ENCODE measurements around the gene PLA2G4E. TPM values are rescaled to one million over a fixed set of nuclear protein-coding genes. Genes with fewer than 3 reads are reported as not detected.

The PLA2G4E gene
- total RNA-seq, 8 experiments from 2014 or later: 0.08 to 0.52 (median 0.28) TPM; not detected in 4

GRCh38 chr15:41946970-41947369, 73.9 kb downstream of the PLA2G4E start:
- no peak overlapping the region for H3K4me3 ChIP-seq
- no peak overlapping the region for H3K27ac ChIP-seq
- in situ Hi-C loops (cut with MboI; ENCODE audit: low pct_unique_long_range_greater_than_20kb in 2 of 9, low sequenced_read_pairs in 9 of 9, unreplicated experiment in 9 of 9): no loop called here
- peak in 1 of 8 experiments; percentile 36 for ATAC-seq (replicated peaks in 6 of 8)
- no peaks in the 10 kb centered on the region for H3K4me1 ChIP-seq (replicated peaks in 1 of 2)
- WGBS, 10 experiments: 60 to 100% (median 83%) methylated on average over 1 of the region's 2 CpGs; no CpG with 5 or more reads in 6 of the 10 experiments

GRCh38 chr15:41945731-41946130, 75.1 kb downstream of the PLA2G4E start:
- Histone ChIP-seq H3K4me3 (no peak overlapping the region), H3K4me1 (replicated peaks in 1 of 2) (no peaks in the 10 kb centered on the region), H3K27ac (no peak overlapping the region)
- in situ Hi-C loops (cut with MboI; ENCODE audit: low pct_unique_long_range_greater_than_20kb in 2 of 9, low sequenced_read_pairs in 9 of 9, unreplicated experiment in 9 of 9): no loop called here
- WGBS, 10 experiments: 64 to 100% (median 82%) methylated on average over 1 to 9 of the region's 11 CpGs; no CpG with 5 or more reads in 1 of the 10 experiments
- no peak for ATAC-seq (replicated peaks in 6 of 8)

GRCh38 chr15:41945221-41945620, 75.6 kb downstream of the PLA2G4E start:
- Histone ChIP-seq H3K27ac (no peak overlapping the region), H3K4me1 (replicated peaks in 1 of 2) (no peaks in the 10 kb centered on the region), H3K4me3 (no peak overlapping the region)
- 72 to 100% methylated on average over 2 of the region's 6 CpGs; no CpG with 5 or more reads in 8 of the 10 experiments for WGBS, 10 experiments
- peak in 1 of 8 experiments; percentile 9 for ATAC-seq (replicated peaks in 6 of 8)
- in situ Hi-C loops (cut with MboI; ENCODE audit: low pct_unique_long_range_greater_than_20kb in 2 of 9, low sequenced_read_pairs in 9 of 9, unreplicated experiment in 9 of 9): no loop called here

GRCh38 chr15:41944313-41944940, 76.4 kb downstream of the PLA2G4E start:
- 1 to 71% (median 59%) methylated on average over 1 to 7 of the region's 8 CpGs; no CpG with 5 or more reads in 4 of the 10 experiments for WGBS, 10 experiments
- ATAC-seq (replicated peaks in 6 of 8): peak in 6 of 8 experiments; percentile 39 to 94 (median 83)
- in situ Hi-C loops (cut with MboI; ENCODE audit: low pct_unique_long_range_greater_than_20kb in 2 of 9, low sequenced_read_pairs in 9 of 9, unreplicated experiment in 9 of 9): no loop called here
- Histone ChIP-seq H3K4me3 (no peak overlapping the region), H3K4me1 (replicated peaks in 1 of 2) (no peaks in the 10 kb centered on the region), H3K27ac (no peak overlapping the region)

- in situ Hi-C loops (cut with MboI; ENCODE audit: low pct_unique_long_range_greater_than_20kb in 2 of 9, low sequenced_read_pairs in 9 of 9, unreplicated experiment in 9 of 9): no loop called here
- 73 to 100% (median 98%) methylated on average over 1 to 6 of the region's 6 CpGs; no CpG with 5 or more reads in 5 of the 10 experiments for WGBS, 10 experiments
- Histone ChIP-seq H3K4me1 (replicated peaks in 1 of 2) (no peaks in the 10 kb centered on the region), H3K4me3 (no peak overlapping the region), H3K27ac (no peak overlapping the region)
- ATAC-seq (replicated peaks in 6 of 8): no peak
These were observed 77.1 kb downstream of the PLA2G4E start for GRCh38 chr15:41943543-41944312.

- WGBS, 10 experiments: 75 to 97% (median 90%) methylated on average over 3 to 7 of the region's 7 CpGs; no CpG with 5 or more reads in 4 of the 10 experiments
- no peak overlapping the region for H3K27ac ChIP-seq
- in situ Hi-C loops (cut with MboI; ENCODE audit: low pct_unique_long_range_greater_than_20kb in 2 of 9, low sequenced_read_pairs in 9 of 9, unreplicated experiment in 9 of 9): no loop called here
- no peak for ATAC-seq (replicated peaks in 6 of 8)
- no peak overlapping the region for H3K4me3 ChIP-seq
- no peaks in the 10 kb centered on the region for H3K4me1 ChIP-seq (replicated peaks in 1 of 2)
These were observed 78.0 kb downstream of the PLA2G4E start for GRCh38 chr15:41942886-41943285.

GRCh38 chr15:41941644-41942415, 79.0 kb downstream of the PLA2G4E start:
- H3K4me3 ChIP-seq: no peak overlapping the region
- no peak overlapping the region for H3K27ac ChIP-seq
- 20 to 100% (median 87%) methylated on average over 1 to 9 of the region's 22 CpGs; no CpG with 5 or more reads in 1 of the 10 experiments for WGBS, 10 experiments
- H3K4me1 ChIP-seq (replicated peaks in 1 of 2): no peaks in the 10 kb centered on the region
- in situ Hi-C loops (cut with MboI; ENCODE audit: low pct_unique_long_range_greater_than_20kb in 2 of 9, low sequenced_read_pairs in 9 of 9, unreplicated experiment in 9 of 9): no loop called here
- ATAC-seq (replicated peaks in 6 of 8): no peak

GRCh38 chr15:41940441-41940857, 80.4 kb downstream of the PLA2G4E start:
- H3K27ac ChIP-seq: no peak overlapping the region
- no peak overlapping the region for H3K4me3 ChIP-seq
- in situ Hi-C loops (cut with MboI; ENCODE audit: low pct_unique_long_range_greater_than_20kb in 2 of 9, low sequenced_read_pairs in 9 of 9, unreplicated experiment in 9 of 9): no loop called here
- H3K4me1 ChIP-seq (replicated peaks in 1 of 2): no peaks in the 10 kb centered on the region
- ATAC-seq (replicated peaks in 6 of 8): peak in 1 of 8 experiments; percentile 16
- 0 to 100% (median 71%) methylated on average over 1 to 10 of the region's 13 CpGs; no CpG with 5 or more reads in 2 of the 10 experiments for WGBS, 10 experiments

- H3K4me1 ChIP-seq (replicated peaks in 1 of 2): no peaks in the 10 kb centered on the region
- H3K27ac ChIP-seq: no peak overlapping the region
- 45 to 100% (median 87%) methylated on average over 1 to 6 of the region's 9 CpGs; no CpG with 5 or more reads in 2 of the 10 experiments for WGBS, 10 experiments
- no peak for ATAC-seq (replicated peaks in 6 of 8)
- in situ Hi-C loops (cut with MboI; ENCODE audit: low pct_unique_long_range_greater_than_20kb in 2 of 9, low sequenced_read_pairs in 9 of 9, unreplicated experiment in 9 of 9): no loop called here
- no peak overlapping the region for H3K4me3 ChIP-seq
These were observed 80.9 kb downstream of the PLA2G4E start for GRCh38 chr15:41939986-41940385.

GRCh38 chr15:41937568-41937923, 83.3 kb downstream of the PLA2G4E start:
- H3K4me3 ChIP-seq: no peak overlapping the region
- H3K27ac ChIP-seq: no peak overlapping the region
- WGBS, 10 experiments: 82 to 100% (median 98%) methylated on average over 1 to 4 of the region's 4 CpGs; no CpG with 5 or more reads in 4 of the 10 experiments
- in situ Hi-C loops (cut with MboI; ENCODE audit: low pct_unique_long_range_greater_than_20kb in 2 of 9, low sequenced_read_pairs in 9 of 9, unreplicated experiment in 9 of 9): no loop called here
- H3K4me1 ChIP-seq (replicated peaks in 1 of 2): no peaks in the 10 kb centered on the region
- ATAC-seq (replicated peaks in 6 of 8): no peak

- Histone ChIP-seq H3K4me3 (no peak overlapping the region), H3K4me1 (replicated peaks in 1 of 2) (no peaks in the 10 kb centered on the region), H3K27ac (no peak overlapping the region)
- 82 to 96% (median 90%) methylated on average over 4 to 10 of the region's 19 CpGs; no CpG with 5 or more reads in 1 of the 10 experiments for WGBS, 10 experiments
- ATAC-seq (replicated peaks in 6 of 8): peak in 1 of 8 experiments; percentile 30
- in situ Hi-C loops (cut with MboI; ENCODE audit: low pct_unique_long_range_greater_than_20kb in 2 of 9, low sequenced_read_pairs in 9 of 9, unreplicated experiment in 9 of 9): no loop called here
These were observed 83.9 kb downstream of the PLA2G4E start for GRCh38 chr15:41936649-41937567.

GRCh38 chr15:41936155-41936554, 84.7 kb downstream of the PLA2G4E start:
- H3K4me3 ChIP-seq: no peak overlapping the region
- no peaks in the 10 kb centered on the region for H3K4me1 ChIP-seq (replicated peaks in 1 of 2)
- WGBS, 10 experiments: 90 to 100% (median 100%) methylated on average over 1 to 3 of the region's 3 CpGs; no CpG with 5 or more reads in 2 of the 10 experiments
- in situ Hi-C loops (cut with MboI; ENCODE audit: low pct_unique_long_range_greater_than_20kb in 2 of 9, low sequenced_read_pairs in 9 of 9, unreplicated experiment in 9 of 9): no loop called here
- no peak overlapping the region for H3K27ac ChIP-seq
- ATAC-seq (replicated peaks in 6 of 8): no peak

Data from motor neuron (in vitro differentiated cells).